ENCODE data around the gene CDK5R2. TPM values are rescaled to one million over a fixed set of nuclear protein-coding genes. Genes with fewer than 3 reads are reported as not detected.

Gene CDK5R2
- total RNA-seq, 2 donors from 2014 or later = not detected

GRCh38 chr2:218981390-218981880 is 22.0 kb downstream of the CDK5R2 start:
- DNase-seq (ENCODE audit: low spot score) = no peak
- H3K4me1 ChIP-seq = peaks cover 0 to 57% of the 10 kb centered on the region in 2 donors
- TF ChIP-seq CTCF (IDR thresholded peaks at IDR 0.05) = no peak

GRCh38 chr2:218981881-218982585 is 22.6 kb downstream of the CDK5R2 start:
- Histone ChIP-seq H3K4me3 (peak overlapping the region; percentile 19 to 33), H3K27me3 (peaks cover 29 to 65% of the 10 kb centered on the region in 2 donors), H3K9me3 (no peaks in the 10 kb centered on the region), H3K4me1 (peaks cover 0 to 57% of the 10 kb centered on the region in 2 donors), H3K27ac (no peak overlapping the region), H3K36me3 (no peaks in the 10 kb centered on the region)
- DNase-seq (ENCODE audit: low spot score) = no peak
- TF ChIP-seq CTCF (IDR thresholded peaks at IDR 0.05) = no peak

More at GRCh38 chr2:218981390-218981880, 22.0 kb downstream of the CDK5R2 start:
- Histone ChIP-seq H3K27me3 (peaks cover 25 to 60% of the 10 kb centered on the region in 2 donors), H3K27ac (no peak overlapping the region), H3K9me3 (no peaks in the 10 kb centered on the region), H3K36me3 (no peaks in the 10 kb centered on the region), H3K4me3 (peak overlapping the region in 1 of 2 donors; percentile 33)

- Histone ChIP-seq H3K4me1 (peaks cover 0 to 57% of the 10 kb centered on the region in 2 donors), H3K4me3 (peak overlapping the region in 1 of 2 donors; percentile 33), H3K27ac (no peak overlapping the region), H3K27me3 (peaks cover 32 to 72% of the 10 kb centered on the region in 2 donors), H3K36me3 (no peaks in the 10 kb centered on the region), H3K9me3 (no peaks in the 10 kb centered on the region)
- TF ChIP-seq CTCF (IDR thresholded peaks at IDR 0.05) = no peak
- no peak for DNase-seq (ENCODE audit: low spot score)
These were observed 23.3 kb downstream of the CDK5R2 start for GRCh38 chr2:218982586-218983262.

DNA sequence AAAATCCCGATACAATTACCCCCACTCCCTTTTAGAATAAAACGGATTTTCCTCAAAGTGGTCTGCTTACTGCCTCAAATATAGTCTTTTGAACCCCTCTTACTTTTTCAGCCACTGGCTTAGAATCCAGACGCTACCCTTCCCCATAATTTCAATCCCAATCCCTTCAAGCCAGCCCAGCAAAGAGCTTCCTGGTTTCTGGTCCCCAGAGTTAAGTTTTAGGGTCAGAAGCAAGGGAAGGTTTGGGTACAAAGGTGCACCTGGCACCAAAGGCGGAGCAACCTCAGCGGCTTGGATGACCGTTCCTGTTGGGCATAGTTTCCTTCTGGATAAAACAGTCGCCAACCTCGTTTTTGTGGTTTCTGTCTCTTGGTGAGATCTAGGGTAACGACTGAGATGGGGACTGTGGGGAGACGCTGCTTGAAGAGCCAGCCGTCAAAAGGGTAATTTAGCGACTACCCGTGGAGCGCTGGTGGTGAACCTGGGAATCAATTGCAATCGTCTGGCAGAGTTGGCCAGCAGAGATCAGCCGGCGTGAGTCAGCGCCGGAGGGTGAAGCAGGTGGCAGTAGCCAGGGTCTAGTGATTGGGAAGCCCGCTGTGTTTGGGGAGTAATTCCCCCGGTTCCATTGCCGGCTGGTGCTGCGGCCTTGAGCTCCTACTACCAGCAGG is 23.9 kb downstream of the CDK5R2 start:
- Histone ChIP-seq H3K36me3 (no peaks in the 10 kb centered on the region), H3K4me3 (peak overlapping the region in 1 of 2 donors; percentile 20), H3K9me3 (no peaks in the 10 kb centered on the region), H3K27me3 (peaks cover 32 to 76% of the 10 kb centered on the region in 2 donors), H3K4me1 (peaks cover 0 to 57% of the 10 kb centered on the region in 2 donors), H3K27ac (no peak overlapping the region)
- no peak for TF ChIP-seq CTCF (IDR thresholded peaks at IDR 0.05)
- no peak for DNase-seq (ENCODE audit: low spot score)

- no peak for TF ChIP-seq CTCF (IDR thresholded peaks at IDR 0.05)
- H3K4me1 ChIP-seq = peaks cover 0 to 57% of the 10 kb centered on the region in 2 donors
These were observed 24.4 kb downstream of the CDK5R2 start for GRCh38 chr2:218983934-218984238.

More at GRCh38 chr2:218983934-218984238, 24.4 kb downstream of the CDK5R2 start:
- Histone ChIP-seq H3K36me3 (no peaks in the 10 kb centered on the region), H3K4me3 (peak overlapping the region in 1 of 2 donors; percentile 20), H3K9me3 (no peaks in the 10 kb centered on the region), H3K27me3 (peaks cover 37 to 81% of the 10 kb centered on the region in 2 donors), H3K27ac (no peak overlapping the region)
- DNase-seq (ENCODE audit: low spot score) = no peak

Data from right atrium auricular region (tissue), 2 donors.